Right atrium auricular region (tissue), 2 donors: Measurements from ENCODE around the gene C9. TPM values are rescaled to one million over a fixed set of nuclear protein-coding genes. Genes with fewer than 3 reads are reported as not detected.

ENCODE experiments used
- DNase-seq: peaks from one replicate; pipeline ENCODE4 v3.0.0-alpha.2; 2019; ENCODE audit warnings: low spot score
- H3K27ac ChIP-seq, 2 donors: fragments of 200-600 bp; sonication (generic); 1 replicate in 1 of 2; 2 replicates in 1 of 2; pipeline ENCODE4 v1.5.1; 2016 to 2019
- H3K27me3 ChIP-seq, 2 donors: fragments of 200-600 bp; sonication (generic); one replicate each; pipeline versions ENCODE4 v1.5.1 to v1.6.0; 2017 to 2019
- H3K36me3 ChIP-seq: fragments of 200-600 bp; sonication (generic); one replicate; pipeline ENCODE4 v1.5.1; 2016
- H3K4me1 ChIP-seq, 2 donors: fragments of 200-600 bp; sonication (generic); one replicate each; pipeline versions ENCODE4 v1.5.1 to v1.6.0; 2017 to 2019
- H3K4me3 ChIP-seq, 2 donors: fragments of 200-600 bp; sonication (generic); 1 replicate in 1 of 2; 2 replicates in 1 of 2; pipeline ENCODE4 v1.5.1; 2017 to 2019; ENCODE audit warnings: mild to moderate bottlenecking in 1 of 2, moderate library complexity in 1 of 2
- H3K9me3 ChIP-seq, 2 donors: fragments of 200-600 bp; sonication (generic); one replicate each; pipeline ENCODE4 v1.5.1; 2019
- total RNA-seq, 2 donors: library from RNA; depleted of rRNA; stranded (reverse); fragments of >200 nt; gene quantifications; one replicate each; pipeline ENCODE4 v1.1.0, GENCODE V29; 2016
- TF ChIP-seq, protein P1 (sequence below), 2 donors: fragments of 200-600 bp; sonication (generic); IDR thresholded peaks; one replicate each; pipeline ENCODE4 v1.5.1; 2019; ENCODE audit warnings: antibody characterized with exemption in 2 of 2

The C9 gene
- total RNA-seq, 2 donors from 2014 or later: not detected

DNA sequence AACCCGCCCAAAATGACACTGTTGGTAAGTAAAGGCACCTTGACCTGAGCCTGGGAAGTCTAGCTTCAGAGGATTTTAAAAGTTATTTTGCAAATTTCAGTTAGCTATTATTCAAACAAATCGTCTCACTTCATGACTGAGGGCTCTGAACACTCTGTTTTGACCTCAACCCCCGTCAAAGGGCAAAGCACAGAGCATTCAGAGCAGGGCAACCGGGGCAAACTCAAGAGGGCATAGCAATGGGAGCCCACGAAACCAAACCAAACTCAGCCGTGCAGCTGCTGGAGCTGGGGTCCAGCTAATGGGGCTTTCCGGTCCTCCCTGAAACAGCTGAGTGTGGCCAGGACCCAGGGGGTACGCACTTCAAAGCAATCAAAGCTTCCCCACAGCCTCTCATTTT lies 1.6 kb downstream of the C9 start:
- no peak for DNase-seq
- TF ChIP-seq, protein P1, sequence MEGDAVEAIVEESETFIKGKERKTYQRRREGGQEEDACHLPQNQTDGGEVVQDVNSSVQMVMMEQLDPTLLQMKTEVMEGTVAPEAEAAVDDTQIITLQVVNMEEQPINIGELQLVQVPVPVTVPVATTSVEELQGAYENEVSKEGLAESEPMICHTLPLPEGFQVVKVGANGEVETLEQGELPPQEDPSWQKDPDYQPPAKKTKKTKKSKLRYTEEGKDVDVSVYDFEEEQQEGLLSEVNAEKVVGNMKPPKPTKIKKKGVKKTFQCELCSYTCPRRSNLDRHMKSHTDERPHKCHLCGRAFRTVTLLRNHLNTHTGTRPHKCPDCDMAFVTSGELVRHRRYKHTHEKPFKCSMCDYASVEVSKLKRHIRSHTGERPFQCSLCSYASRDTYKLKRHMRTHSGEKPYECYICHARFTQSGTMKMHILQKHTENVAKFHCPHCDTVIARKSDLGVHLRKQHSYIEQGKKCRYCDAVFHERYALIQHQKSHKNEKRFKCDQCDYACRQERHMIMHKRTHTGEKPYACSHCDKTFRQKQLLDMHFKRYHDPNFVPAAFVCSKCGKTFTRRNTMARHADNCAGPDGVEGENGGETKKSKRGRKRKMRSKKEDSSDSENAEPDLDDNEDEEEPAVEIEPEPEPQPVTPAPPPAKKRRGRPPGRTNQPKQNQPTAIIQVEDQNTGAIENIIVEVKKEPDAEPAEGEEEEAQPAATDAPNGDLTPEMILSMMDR (IDR thresholded peaks at IDR 0.05): no peak
- H3K4me3 ChIP-seq: no peak overlapping the region
- H3K9me3 ChIP-seq: no peaks in the 10 kb centered on the region
- no peaks in the 10 kb centered on the region for H3K4me1 ChIP-seq
- no peaks in the 10 kb centered on the region for H3K36me3 ChIP-seq
- H3K27ac ChIP-seq: no peak overlapping the region
- H3K27me3 ChIP-seq: no peaks in the 10 kb centered on the region

GRCh38 chr5:39361306-39361705 lies 3.0 kb downstream of the C9 start:
- TF ChIP-seq, protein P1 (IDR thresholded peaks at IDR 0.05): no peak
- no peak overlapping the region for H3K4me3 ChIP-seq

DNA sequence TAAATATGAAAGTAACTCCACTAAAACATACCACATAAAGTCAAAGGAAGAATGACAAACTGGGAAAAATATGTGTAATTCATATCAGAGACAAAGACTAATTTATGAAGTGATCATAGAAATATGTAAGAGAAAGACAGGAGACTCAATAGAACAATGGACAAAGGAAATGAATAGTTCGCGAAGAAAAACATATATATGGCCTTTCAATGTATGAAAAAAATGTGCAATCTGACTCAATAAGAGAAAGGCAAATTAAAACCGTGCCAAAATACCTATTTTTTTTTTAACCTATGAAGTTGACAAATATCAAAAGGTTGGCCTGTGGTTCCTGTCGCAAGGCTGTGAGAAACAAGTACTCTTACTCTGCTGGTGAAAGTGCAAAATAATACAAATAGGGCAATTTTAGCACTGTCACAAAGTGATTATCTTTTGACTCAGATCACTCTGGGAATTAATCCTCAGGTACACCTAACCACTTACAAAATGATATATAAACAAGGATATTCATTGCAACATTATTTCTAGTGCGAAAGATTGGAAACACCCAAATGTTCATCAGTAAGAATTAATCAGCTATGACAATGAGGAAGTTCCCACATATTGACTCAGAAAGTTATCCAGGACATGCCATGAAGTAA lies 3.7 kb downstream of the C9 start:
- Histone ChIP-seq H3K4me1 (no peaks in the 10 kb centered on the region), H3K36me3 (no peaks in the 10 kb centered on the region), H3K27ac (no peak overlapping the region), H3K4me3 (no peak overlapping the region), H3K9me3 (no peaks in the 10 kb centered on the region), H3K27me3 (no peaks in the 10 kb centered on the region)
- TF ChIP-seq, protein P1 (IDR thresholded peaks at IDR 0.05): no peak
- no peak for DNase-seq

More at GRCh38 chr5:39361306-39361705, 3.0 kb downstream of the C9 start:
- Histone ChIP-seq H3K9me3 (no peaks in the 10 kb centered on the region), H3K36me3 (no peaks in the 10 kb centered on the region), H3K27ac (no peak overlapping the region), H3K4me1 (no peaks in the 10 kb centered on the region), H3K27me3 (no peaks in the 10 kb centered on the region)
- DNase-seq: no peak

DNA sequence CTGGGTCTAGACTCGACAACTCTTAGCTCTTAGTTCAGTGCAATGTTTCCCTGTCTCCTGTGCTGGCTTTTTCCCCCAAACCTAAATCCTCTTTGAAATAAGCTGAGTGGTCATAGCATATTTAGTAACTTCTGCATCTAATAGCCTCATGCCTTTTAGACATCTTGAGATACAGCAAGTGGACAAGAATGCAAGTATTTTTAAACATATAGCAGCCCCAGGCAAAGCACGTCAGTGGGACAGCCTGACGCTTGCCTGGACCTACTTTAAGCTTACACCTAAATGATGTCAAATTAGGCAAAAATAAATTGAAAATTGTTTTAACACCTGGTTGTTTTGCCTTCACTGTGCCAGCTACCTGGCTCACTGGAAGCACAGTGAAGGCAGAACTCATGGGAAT lies 8.0 kb downstream of the C9 start:
- Histone ChIP-seq H3K36me3 (no peaks in the 10 kb centered on the region), H3K27ac (no peak overlapping the region), H3K4me3 (no peak overlapping the region), H3K4me1 (no peaks in the 10 kb centered on the region), H3K27me3 (no peaks in the 10 kb centered on the region), H3K9me3 (no peaks in the 10 kb centered on the region)
- DNase-seq: no peak
- TF ChIP-seq, protein P1 (IDR thresholded peaks at IDR 0.05): no peak

DNA sequence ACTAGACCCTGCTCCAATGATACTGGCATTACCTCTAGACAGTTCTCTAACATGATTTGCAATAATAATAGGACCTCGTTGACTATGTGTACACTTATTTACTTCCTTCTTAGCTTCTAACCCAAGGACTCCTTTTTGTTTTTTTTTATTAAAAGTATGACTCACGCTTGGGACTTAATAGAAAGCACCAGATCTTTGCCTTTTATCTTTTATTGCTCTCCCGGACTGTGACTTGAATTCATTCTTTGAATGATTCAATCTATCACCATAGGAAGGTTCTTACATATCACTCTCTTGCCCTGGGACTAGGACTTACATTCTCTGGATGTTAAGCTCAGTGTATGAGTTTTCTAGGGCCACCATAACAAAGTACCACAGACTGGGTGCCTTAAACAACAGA lies 9.0 kb downstream of the C9 start:
- H3K36me3 ChIP-seq: no peaks in the 10 kb centered on the region

More for the DNA sequence above, 9.0 kb downstream of the C9 start:
- DNase-seq: no peak
- no peak overlapping the region for H3K27ac ChIP-seq
- H3K27me3 ChIP-seq: no peaks in the 10 kb centered on the region
- H3K4me1 ChIP-seq: no peaks in the 10 kb centered on the region
- H3K4me3 ChIP-seq: no peak overlapping the region
- no peaks in the 10 kb centered on the region for H3K9me3 ChIP-seq
- TF ChIP-seq, protein P1 (IDR thresholded peaks at IDR 0.05): no peak
